NCI-H1417 (cell line): ENCODE results near the gene ADCY2.
A peak's percentile ranks its signal among the peaks of the same experiment; 100 is the strongest.

Experiments used
- DNase-seq, 3 experiments: peaks; one replicate each; lab custom pipeline; 2025; lab: John Stamatoyannopoulos, UW

The ADCY2 gene

GRCh38 chr5:7868773-7869473 lies 473.0 kb downstream of the ADCY2 start, which contains the start of the genes FASTKD3 and MTRR:
Gene FASTKD3, minus strand, starts transcription at chr5:7869031. Its CDS starts 948 bp downstream, at chr5:7868083.
Gene MTRR, plus strand, starts transcription at chr5:7869148. Its CDS starts 1,647 bp downstream, at chr5:7870795.
- peak; percentile 95 to 98 (median 97) for DNase-seq

GRCh38 chr5:7869474-7870136 lies 473.7 kb downstream of the ADCY2 start:
- DNase-seq: peak in 1 of 3 experiments; percentile 71

- no peak for DNase-seq
Measured at GRCh38 chr5:7871653-7872052, 475.7 kb downstream of the ADCY2 start.

GRCh38 chr5:7872517-7873130 lies 476.7 kb downstream of the ADCY2 start:
- DNase-seq: no peak

- DNase-seq: no peak
Measured at GRCh38 chr5:7873216-7873615, 477.3 kb downstream of the ADCY2 start.

- no peak for DNase-seq
Measured at GRCh38 chr5:7874639-7875038, 478.7 kb downstream of the ADCY2 start.

GRCh38 chr5:7875151-7875550 lies 479.2 kb downstream of the ADCY2 start:
- no peak for DNase-seq

- no peak for DNase-seq
Measured at GRCh38 chr5:7876867-7877266, 480.9 kb downstream of the ADCY2 start.

- DNase-seq: peak in 1 of 3 experiments; percentile 39
Measured at GRCh38 chr5:7877851-7878250, 481.9 kb downstream of the ADCY2 start.

GRCh38 chr5:7878381-7878873 lies 482.5 kb downstream of the ADCY2 start:
- DNase-seq: no peak
